Measurements from ENCODE around the gene BBLN. TPM values are rescaled to one million over a fixed set of nuclear protein-coding genes. Genes with fewer than 3 reads are reported as not detected.

BBLN gene
- total RNA-seq, 1 experiment from 2014 or later: 74.9 TPM

- no peak overlapping the region for H3K4me2 ChIP-seq (ENCODE audit: insufficient read depth, insufficient read length, low read length)
- no peak overlapping the region for H3K4ac ChIP-seq (ENCODE audit: low read depth, low read length)
- peak; percentile 35 for DNase-seq
- no peaks in the 10 kb centered on the region for H3K79me2 ChIP-seq (ENCODE audit: insufficient read depth, low read length)
- no peak overlapping the region for H3K18ac ChIP-seq (ENCODE audit: insufficient read length, low read depth, low read length)
- H3K27ac Mint-ChIP-seq: peak overlapping the region in 1 of 3 experiments; percentile 79; a peak in 2 of 7 replicates
- H3K27ac ChIP-seq (ENCODE audit: insufficient read length, low read depth, low read length): no peak overlapping the region
- H3K27me3 Mint-ChIP-seq (ENCODE audit: low read depth): no peaks in the 10 kb centered on the region
- no peak overlapping the region for H2BK12ac ChIP-seq (ENCODE audit: insufficient read length, low read depth, low read length)
- no peaks in the 10 kb centered on the region for H4K20me1 ChIP-seq (ENCODE audit: control insufficient read depth, insufficient read depth, insufficient read length)
- H3K4me1 ChIP-seq (ENCODE audit: insufficient read depth, low read length): no peaks in the 10 kb centered on the region
- no peaks in the 10 kb centered on the region for H3K27me3 ChIP-seq (ENCODE audit: insufficient read depth, low read length)
- no peak overlapping the region for H3K14ac ChIP-seq (ENCODE audit: insufficient read depth, low read length)
- H3K23ac ChIP-seq (ENCODE audit: insufficient read length, low read depth, low read length): no peak overlapping the region
- H3K9me3 ChIP-seq (ENCODE audit: control insufficient read depth, low read depth, low read length): no peaks in the 10 kb centered on the region
- H3K23me2 ChIP-seq (ENCODE audit: insufficient read length, low read depth, low read length, poor library complexity, severe bottlenecking): no peaks in the 10 kb centered on the region
- no peak for TF ChIP-seq CTCF (conservative IDR thresholded peaks at IDR 0.05)
- no CpG with 5 or more reads among the region's 29 CpGs for WGBS (ENCODE audit: extremely low coverage, insufficient read length, low lambda C conversion rate)
- no peak overlapping the region for H2BK5ac ChIP-seq (ENCODE audit: insufficient read length, low read length)
- no peak overlapping the region for H3T11ph ChIP-seq (ENCODE audit: low read length)
- H3K56ac ChIP-seq (ENCODE audit: insufficient read length, low read depth, low read length): no peak overlapping the region
- no peak overlapping the region for H2AFZ ChIP-seq (ENCODE audit: low read length)
- H2AK5ac ChIP-seq (ENCODE audit: insufficient read length, low read length): no peak overlapping the region
- no peak overlapping the region for H4K8ac ChIP-seq (replicated peaks; ENCODE audit: insufficient read length, low read depth, low read length)
- no peaks in the 10 kb centered on the region for H3K79me1 ChIP-seq (ENCODE audit: insufficient read depth, low read depth, low read length, poor library complexity, severe bottlenecking)
- peaks cover 0 to 3% of the 10 kb centered on the region in 2 experiments; a peak in 1 of 5 replicates for H3K9me3 Mint-ChIP-seq
- H2BK15ac ChIP-seq (ENCODE audit: low read depth, low read length): no peak overlapping the region
- H4K91ac ChIP-seq (ENCODE audit: insufficient read length, low read depth, low read length): no peak overlapping the region
- H2BK120ac ChIP-seq (ENCODE audit: low read depth, low read length, poor library complexity, severe bottlenecking): no peak overlapping the region
- peaks cover 8 to 13% of the 10 kb centered on the region in 2 experiments; a peak in 3 of 4 replicates for H3K4me1 Mint-ChIP-seq
- H3K36me3 Mint-ChIP-seq (ENCODE audit: insufficient read depth in 1 of 3, low read depth in 3 of 3): peaks cover 7 to 53% (median 10%) of the 10 kb centered on the region in 3 experiments; a peak in 6 of 7 replicates
- no peak overlapping the region for H3K9ac ChIP-seq (ENCODE audit: extremely low read depth, insufficient read length, low read length)
- no peak overlapping the region for H3K4me3 Mint-ChIP-seq
- no peak overlapping the region for H4K5ac ChIP-seq (ENCODE audit: insufficient read length, low read depth, low read length)
- H2BK20ac ChIP-seq (ENCODE audit: low read depth, low read length, poor library complexity, severe bottlenecking): no peak overlapping the region
Measured at GRCh38 chr9:128114326-128115186, 45.5 kb upstream of the BBLN start.
